ENCODE results near the gene TRAK1.

Gene TRAK1

DNA sequence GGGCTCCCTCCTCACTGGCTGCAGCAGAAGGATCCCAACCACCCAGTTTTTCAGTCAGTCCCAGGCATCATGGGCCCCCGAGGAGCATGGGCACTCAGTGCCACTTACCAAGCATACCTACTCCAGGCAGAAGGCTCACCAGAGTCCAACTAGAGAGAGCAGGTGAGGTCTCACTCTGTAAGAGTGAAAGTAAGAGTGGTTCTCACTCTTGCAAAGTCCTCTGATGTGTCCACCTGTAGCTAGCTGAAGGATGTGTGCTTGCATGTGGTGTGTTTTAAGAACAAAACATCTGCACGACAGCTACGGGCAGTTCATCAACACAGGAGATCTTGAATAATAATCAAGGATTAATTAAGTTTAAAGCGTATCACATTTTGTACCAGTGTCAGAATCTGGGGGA lies 125.1 kb downstream of the TRAK1 start:
- DNase-seq, result no peak

DNA sequence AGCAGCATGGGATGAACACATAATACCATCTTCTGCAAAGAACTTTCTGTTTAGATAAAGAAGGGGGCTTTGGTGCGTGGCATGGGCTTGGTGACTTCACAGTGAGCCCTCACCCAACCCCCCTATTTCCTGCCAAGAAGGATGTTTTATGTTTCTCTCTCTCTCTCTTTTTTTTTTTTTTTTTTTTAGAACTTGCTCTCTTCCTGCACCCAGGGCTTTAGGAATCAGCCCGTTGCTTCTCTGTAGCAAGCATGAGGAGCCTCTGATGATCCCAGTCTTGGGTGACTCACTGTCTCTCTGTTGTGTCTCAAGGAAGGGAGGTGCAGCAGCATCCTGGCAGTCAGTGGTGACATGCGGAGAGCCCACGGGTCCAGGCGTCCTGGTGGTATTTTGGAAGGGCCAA lies 125.8 kb downstream of the TRAK1 start:
- DNase-seq, result no peak

DNA sequence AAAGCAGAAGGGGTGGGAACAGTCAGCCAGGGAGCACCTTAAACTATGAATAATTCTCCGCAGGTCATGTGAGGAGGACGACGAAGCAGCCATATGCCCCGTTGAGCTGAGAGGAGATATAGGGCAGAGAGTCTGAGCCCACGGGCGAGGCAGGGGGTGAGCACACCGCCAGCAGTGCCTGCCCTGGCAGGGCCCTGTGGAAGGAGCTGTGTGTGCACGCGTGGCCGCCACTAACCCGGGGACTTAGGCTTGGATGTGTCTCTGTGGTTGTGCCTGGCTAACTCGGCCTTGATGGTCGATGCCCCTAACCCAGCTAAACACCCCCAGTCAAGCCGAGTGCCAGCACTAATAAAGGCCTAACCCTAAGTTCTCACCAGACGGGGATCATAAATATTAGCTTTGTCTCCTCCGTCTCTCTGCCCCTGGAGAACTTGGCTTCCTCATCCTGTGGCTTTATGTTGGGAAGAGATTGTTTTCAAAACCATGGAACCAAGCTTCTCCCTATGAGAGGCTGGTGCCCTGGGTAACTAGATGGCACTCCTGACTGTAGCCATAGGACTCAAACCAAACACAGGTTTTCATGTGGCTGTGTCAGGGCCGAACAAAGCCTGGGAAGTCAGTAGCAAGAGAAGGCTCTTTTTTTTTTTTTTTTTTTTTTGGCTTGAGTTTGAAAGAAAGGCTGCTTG lies 129.4 kb downstream of the TRAK1 start:
- no peak for DNase-seq

DNA sequence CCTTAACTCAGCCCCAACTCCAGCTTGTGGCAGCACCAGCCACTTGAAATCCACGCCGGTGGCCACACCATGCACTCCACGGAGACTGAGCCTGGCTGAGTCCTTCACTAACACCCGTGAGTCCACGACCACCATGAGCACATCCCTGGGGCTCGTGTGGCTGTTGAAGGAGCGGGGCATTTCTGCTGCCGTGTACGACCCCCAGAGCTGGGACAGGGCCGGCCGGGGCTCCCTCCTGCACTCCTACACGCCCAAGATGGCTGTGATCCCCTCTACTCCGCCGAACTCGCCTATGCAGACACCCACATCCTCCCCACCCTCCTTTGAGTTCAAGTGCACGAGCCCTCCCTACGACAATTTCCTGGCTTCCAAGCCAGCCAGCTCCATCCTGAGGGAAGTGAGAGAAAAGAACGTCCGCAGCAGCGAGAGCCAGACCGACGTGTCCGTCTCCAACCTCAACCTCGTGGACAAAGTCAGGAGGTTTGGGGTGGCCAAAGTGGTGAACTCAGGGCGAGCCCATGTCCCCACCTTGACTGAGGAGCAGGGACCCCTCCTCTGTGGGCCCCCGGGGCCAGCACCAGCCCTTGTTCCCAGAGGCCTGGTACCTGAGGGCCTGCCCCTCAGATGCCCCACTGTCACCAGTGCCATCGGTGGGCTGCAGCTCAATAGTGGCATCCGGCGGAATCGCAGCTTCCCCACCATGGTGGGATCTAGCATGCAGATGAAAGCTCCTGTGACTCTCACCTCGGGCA lies 132.0 kb downstream of the TRAK1 start:
- DNase-seq, result no peak

DNA sequence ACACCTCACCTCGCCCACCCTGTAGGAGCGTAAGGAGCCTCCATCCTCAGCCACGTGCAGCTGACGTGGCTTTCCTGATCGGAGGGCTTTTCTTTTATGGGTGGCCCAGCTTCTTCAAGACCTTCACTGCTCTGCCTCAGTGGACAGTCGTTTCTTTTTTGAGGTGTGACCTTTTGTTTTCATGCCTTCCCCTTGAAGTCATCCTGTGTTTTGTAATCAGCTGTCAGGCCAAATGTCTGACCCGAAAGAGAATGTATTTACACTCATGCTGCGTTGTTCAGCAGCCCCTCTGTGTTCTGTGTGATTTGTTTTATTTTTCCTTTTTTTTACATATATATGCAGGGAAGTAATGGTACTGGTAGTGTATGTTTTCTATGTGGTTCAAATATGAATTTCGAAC lies 133.0 kb downstream of the TRAK1 start:
- DNase-seq, result no peak

DNA sequence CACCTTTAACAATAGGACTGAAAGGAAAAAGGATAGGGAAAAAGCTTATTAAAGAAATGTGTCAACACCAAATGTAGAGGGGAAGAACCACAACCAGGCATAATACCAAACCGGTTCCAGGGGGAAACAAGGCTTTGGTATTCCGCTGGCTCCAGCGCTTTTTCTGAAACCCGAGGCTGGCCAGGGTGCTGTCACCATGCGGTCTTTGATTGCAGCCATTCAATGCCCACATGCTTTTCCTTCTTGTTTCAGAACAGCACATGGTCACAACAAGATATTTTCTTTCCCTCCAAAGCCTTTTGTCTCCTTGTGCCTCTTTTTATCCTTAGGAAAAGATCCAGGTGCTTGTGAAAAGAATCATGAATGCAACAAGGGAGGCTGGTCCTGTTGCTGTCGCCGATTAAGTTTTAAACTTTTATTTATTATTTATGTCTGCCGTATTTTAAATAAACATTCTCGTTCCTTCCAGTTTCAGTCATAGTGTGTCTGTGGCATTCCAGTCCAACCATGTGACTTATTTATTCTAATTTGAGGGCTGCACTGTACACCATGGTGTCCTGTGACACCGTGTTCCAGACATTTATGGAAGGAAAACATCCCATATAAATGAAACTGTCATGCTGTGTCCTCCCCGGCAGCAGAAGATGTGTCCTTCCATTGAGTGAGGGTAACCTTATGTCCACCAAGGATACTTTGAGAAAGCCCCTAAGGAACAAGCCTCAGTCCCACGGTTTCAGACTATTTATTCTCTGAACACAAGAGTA lies 133.7 kb downstream of the TRAK1 start:
- DNase-seq, result no peak

DNA sequence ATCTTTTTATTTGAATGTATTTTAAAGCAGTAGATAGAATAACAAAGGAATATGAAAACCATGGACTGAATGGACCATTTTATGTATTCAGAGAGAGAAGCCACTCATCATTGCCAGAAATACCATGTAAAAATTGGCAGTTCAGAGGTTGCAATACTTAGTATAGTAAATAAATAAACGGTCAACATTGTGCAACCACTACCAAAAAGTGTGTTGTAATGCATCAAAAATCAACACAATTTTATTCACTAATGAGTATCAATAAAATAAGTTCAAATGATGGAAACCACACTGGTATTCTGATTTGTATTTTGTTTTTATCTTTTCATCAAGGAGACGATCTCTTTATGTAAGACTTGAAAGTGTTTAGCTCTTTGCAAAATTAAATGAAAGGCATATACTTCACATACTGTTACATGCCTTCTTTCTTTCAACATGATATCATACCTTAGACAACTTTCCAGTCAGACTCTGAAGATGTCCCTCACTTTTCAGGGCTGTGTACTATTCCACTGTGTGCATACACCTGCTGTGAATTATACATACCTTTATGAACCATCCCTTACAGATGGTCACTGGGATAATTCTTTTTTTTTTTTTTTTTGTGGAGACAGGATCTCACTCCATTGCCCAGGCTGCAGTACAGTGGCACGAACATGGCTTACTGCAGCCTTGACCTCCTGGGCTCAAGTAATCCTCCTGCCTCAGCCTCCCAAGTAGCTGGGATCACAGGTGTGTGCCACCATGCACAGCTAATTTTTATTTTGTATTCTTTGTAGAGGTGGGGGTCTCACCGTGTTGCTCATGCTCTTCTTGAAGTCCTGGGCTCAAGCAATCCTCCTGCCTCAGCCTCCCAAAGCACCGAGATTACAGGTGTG lies 134.6 kb downstream of the TRAK1 start:
- no peak for DNase-seq

DNA sequence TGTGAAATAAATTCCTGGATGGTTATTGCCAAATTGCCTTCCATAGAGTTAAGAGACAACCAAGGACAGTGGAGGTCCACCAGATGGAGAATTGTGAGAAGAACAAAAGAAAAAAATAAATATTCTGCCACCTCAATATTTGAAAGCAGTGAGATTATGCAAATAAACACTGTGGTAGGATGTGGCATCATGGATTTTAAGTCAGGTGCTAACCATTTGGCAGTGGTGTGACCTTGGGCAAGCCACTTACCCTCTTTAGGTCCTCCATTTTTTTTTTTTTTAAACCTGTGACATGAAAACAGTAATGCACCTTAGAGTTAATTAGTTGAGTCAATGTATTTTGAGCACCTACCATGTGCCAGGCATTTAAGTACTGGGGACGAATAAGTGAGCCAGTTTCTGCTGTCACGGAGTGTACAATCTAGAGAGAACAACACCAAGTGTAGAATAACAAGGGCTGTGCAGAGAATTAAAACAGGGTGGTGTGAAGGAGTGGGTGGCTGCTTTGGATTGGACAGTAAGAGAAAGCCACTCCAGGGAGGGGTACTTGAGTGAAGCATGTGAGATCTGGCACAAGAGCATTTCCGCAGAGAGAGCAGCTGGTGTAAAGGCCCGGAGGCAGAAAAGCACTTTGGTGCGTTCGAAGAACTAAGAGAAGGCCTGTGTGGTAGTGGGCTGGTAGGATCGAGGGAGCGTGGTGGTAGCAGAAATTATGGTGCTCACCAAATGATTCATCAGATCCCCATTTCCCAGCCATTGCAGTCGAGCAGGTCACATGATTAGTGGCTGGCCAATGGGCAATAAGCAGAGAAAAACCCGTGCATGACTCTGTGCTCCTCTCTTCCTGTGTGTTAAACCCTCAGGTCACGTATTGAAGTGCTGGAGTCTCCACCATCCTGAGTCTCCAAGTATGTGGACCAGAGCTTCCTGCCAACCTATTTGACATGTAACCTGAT lies 135.6 kb downstream of the TRAK1 start:
- no peak for DNase-seq

DNA sequence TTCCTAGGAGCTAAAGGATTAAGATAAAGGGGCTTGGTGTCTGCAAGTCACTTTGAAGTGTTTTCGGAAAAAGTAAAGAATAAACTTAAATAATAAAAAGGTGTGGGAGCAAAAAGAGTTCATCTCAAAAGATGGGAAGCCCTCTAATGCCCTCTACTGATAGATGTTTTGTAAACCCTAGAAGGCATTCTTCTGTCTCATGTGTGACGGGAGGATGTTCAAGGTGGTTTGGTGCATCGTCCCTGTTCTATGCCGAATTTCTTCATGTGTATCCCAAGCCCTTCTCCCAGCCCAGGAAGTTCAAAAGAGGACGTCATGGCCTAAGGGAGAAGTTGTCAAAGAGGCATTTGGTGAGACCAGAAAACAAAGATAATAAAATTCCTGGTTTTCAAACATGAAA lies 137.6 kb downstream of the TRAK1 start:
- no peak for DNase-seq

DNA sequence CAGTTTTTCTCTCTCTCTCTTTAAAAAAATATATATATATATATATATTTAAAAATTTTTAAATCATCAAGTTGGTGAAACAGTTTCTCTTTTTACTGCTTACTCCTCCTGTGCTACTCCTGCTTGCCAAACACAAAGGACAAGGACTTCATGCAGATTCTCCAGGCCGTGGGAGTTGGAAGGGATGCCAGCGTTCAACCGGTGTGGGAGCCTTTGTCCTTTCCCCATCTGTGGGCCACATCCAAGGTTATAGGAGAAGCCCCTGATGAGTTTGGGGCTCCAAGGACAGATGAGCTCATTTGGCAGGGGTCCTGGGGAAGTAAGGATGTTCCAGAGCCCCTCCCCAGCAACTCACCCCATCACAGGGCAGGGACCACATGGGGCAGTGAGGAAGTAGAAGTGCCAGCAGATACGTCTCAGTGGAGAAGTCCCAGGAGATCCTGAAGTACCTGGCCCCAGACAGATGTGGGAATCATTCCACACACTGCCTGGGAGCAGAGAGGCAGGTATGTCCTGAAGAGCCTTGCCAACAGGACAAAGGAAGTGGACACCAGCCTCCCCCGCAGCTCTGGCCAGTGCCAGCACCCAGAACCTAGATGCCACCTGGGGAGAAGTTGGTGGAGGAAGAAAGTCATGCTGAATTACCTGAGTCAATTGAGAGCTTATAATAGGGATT lies 138.2 kb downstream of the TRAK1 start:
- DNase-seq, result no peak

DNA sequence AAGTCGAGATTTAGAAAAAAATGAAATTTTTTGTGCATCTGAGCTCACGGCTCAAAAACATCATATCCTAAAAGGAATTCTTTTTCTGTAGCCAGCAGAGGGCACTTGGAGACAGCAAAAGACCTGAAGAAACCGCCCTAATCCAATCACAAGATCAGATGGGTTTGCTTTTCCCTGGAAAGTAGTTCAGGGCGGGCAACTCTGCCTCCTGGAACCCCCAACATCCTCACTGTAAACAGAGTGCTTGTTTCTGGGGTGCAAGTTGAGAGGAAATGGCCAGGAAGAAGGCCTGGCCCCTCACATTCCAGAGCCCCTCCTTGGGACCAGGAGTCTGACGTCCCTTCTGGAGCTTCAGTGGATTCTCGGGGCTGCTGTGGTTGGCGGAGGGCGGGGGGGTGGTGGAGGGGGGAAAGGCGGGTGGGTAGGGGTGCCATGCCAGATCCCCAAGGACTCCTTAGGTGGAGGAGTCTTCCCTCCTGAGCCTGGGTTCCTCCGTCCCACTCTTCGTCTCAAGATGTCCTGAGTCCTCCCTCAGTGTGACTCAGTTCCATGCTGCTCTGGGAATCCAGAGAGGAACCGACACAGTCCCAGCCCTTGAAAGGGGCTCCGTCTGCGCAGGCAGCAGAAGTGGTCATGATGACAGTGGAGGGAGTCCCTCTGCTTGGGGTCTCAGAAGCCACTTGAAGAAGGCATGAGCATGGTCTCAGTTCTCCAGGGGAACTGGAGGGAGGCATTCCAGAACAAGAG lies 139.0 kb downstream of the TRAK1 start:
- DNase-seq, result no peak

DNA sequence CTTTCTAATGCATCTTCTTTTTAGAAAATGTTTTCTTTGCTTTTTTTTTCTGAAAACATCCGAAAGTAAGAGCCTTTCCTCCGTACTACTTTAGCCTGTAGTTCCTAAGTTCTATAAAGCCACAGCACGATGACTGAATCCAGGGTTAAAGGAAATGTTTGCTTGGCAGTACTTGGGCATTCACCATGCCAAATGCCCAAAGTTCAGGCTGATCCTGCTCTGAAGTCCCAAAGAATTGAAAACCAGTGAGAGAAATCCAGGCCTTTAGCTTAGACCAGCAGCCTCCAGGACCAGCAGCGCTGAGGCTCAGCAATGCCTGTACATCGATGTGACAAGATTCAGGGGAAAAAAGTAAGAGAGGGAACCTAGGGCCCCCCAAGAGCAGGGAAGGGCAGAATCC lies 139.7 kb downstream of the TRAK1 start:
- no peak for DNase-seq

DNA sequence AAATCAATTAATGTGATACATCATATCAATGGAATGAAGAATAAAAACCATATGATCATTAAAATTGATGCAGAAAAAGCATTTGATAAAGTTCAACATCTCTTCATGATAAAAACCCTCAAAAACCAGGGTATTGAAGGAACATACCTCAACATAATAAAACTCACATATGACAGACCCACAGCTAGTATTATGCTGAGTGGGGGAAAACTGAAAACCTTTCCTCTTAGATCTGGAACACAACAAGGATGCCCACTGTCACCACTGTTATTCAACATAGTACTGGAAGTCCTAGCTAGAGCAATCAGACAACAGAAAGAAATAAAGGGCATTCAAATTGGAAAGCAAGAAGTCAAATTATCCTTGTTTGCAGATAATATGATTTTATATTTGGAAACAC lies 144.4 kb downstream of the TRAK1 start:
- DNase-seq, result no peak

DNA sequence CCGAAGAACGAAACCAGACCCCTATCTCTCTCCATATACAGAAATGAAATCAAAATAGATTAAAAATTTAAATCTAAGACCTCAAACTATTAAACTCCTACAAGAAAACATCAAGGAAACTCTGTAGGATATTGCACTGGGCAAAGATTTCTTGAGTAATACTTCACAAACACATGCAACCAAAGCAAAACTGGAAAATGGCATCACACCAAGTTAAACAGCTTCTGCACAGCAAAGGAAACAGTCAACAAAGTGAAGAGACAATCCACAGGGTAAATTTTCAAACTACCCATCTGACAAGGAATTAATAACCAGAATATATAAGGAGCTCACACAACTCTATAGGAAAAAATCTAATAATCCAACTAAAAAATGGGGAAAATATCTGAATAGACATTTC lies 145.5 kb downstream of the TRAK1 start:
- DNase-seq, result no peak

DNA sequence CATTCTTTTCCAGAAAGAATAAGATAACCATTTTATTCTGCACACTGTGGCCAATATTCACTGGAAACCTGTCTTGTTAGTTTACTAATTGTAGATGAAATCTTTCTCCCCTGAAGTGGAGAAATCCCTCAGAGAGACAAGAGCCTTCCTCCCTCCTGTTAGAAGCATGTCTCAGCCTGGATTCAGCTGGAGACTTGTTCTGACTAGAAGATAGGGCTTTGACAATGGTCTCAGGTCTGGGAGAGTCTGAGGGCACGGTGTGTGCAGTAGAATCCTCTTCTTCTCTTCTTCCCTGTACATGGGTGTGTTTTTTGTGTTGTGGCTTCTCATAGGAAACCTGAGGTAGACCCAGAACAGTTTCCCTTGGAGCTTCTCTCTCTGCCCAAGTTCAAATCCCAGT lies 154.9 kb downstream of the TRAK1 start:
- DNase-seq, result no peak

DNA sequence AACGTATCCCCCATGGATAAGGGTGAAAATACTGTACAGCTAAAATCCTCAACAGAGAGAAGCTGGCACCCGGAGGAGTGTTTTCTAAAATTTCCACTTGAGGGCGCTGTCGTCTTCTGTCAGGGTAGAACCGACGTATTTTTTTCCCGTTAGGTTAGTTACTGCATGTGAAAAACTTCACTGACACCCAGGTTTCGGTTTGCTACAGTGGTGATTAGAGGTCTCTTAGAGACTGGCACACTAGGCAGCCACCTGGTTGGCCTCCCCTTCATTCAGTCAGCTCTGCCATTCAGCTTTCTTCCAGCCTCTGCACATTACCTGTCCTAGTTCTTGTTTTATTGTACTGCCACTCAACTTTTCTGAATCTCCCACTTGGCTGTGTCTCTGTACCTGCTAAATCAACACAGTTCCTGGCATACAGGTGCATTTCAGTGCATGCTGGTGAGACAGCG lies 156.4 kb downstream of the TRAK1 start:
- DNase-seq, result peak; percentile 47 to 51

DNA sequence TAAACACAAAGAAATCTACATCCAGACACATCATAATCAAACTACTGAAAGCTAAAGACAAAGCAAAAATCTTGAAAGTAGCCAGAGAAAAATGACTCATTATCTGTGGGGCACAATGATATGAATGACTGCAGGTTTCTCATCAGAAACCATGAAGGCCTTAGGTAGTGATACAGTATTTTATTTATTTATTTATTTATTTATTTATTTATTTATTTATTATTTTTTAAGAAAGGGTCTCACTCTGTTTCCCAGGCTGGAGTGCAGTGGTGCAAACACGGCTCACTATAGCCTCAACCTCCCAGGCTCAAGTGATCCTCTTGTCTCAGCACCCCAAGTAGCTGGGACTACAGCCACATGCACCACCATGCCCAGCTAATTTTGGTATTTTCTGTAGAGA lies 159.6 kb downstream of the TRAK1 start:
- no peak for DNase-seq

DNA sequence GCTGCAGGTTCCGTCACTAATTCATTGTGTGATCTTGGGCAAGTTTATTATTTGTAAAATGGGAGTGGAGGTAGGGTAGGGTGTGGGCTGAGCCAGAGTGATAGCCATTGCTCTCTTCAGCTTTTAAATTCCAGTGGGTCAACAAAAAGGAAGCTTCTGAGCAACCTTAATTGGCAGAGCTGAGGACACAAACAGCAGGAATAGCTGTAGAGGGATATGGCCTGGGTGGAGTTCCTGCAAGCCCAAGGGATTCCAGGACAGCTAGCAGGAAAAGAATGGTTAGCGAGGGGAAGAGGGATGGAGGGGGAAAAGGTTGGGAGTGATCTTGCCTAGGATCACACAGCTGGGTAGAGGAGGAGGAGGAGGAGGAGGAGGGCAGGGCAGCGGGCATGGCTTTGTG lies 163.4 kb downstream of the TRAK1 start:
- DNase-seq, result no peak

DNA sequence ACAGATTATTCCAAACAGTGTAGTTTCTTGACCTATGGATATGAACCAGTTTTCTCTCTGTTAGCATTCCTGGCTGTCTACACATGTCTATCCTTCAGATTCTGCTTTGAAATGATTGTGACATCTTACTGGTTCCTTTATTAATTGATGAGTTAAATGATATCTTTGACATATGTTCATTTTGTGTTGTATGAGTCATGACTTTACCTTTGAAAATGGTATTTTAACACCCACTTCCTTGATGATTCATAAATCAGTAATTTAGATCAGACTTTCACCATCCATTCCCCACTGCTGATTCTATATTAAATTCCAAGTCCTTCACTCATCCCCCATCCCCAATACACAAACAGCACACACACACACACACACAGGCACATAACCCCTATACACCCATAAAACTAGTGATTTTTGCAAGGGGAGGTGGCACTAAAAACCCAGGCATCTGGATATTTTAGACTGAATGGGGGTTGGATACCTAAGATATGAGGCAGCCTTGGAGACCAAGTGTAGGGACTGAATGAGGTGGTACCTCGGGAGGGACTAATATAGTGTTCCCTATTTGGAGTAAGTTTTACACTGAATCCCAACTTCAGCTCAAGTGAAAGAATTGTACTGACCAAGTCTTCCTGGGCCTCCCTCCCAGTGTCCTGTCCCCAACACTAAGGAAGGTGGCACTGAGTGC lies 165.1 kb downstream of the TRAK1 start:
- no peak for DNase-seq

DNA sequence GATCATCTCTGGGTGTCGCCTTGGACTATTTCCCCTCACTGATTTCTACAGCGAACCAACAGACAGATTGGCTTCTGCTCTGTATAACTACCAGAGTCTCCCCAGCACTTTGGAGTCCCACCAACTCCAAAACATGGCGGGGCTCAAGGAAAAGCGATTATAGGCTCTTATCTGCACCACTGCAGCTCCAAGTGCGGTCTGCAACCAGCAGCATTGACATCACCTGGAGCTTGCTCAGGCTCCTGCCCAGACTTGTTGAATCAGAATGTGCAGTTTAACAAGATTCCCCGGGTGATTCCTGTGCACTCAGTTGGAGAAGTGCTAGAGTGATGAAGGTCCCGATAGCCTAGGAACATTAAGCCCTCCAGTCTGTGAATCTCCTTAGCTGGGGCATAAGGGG lies 165.8 kb downstream of the TRAK1 start:
- no peak for DNase-seq

Measured in activated CD4-positive, alpha-beta T cell treated with anti-CD3 and anti-CD28 coated beads, Interleukin-2, amount 50 U/mL, for 4 hours (primary cell).